ENCODE data around the gene GPRIN3. TPM values are rescaled to one million over a fixed set of nuclear protein-coding genes. Genes with fewer than 3 reads are reported as not detected.

GPRIN3 gene
- total and polyA plus RNA-seq, 2 experiments from 2014 or later: 0.01 TPM; not detected in 1

- no peak overlapping the region for H3K4me3 ChIP-seq
- H3K27ac ChIP-seq: no peak overlapping the region
- H3K9me3 ChIP-seq (ENCODE audit: low read depth): no peaks in the 10 kb centered on the region
- WGBS, 2 experiments (ENCODE audit: low coverage in 1 of 2, low lambda C conversion rate in 2 of 2, missing lambda C conversion rate in 2 of 2): 72 to 74% methylated on average over 1 of the region's 1 CpG
- H2AFZ ChIP-seq: no peak overlapping the region
- no peaks in the 10 kb centered on the region for H3K9me2 ChIP-seq (ENCODE audit: insufficient read depth)
- no peaks in the 10 kb centered on the region for H4K20me1 ChIP-seq (ENCODE audit: insufficient read depth)
- H3K27me3 ChIP-seq (replicated peaks; ENCODE audit: insufficient read depth): no peaks in the 10 kb centered on the region
- no peak overlapping the region for H3K4me2 ChIP-seq (ENCODE audit: unreplicated experiment)
- no peak overlapping the region for H3K9ac ChIP-seq
- TF ChIP-seq EZH2 (IDR thresholded peaks at IDR 0.05; ENCODE audit: insufficient read depth, poor library complexity, severe bottlenecking): no peak
- no peak for TF ChIP-seq EZH2phosphoT487 (IDR thresholded peaks at IDR 0.05; ENCODE audit: insufficient read depth, low read depth)
- DNase-seq: no peak
- in situ Hi-C loops (cut with MboI): no loop called here
- no peaks in the 10 kb centered on the region for H3K36me3 ChIP-seq (ENCODE audit: low read depth)
- H3K4me1 ChIP-seq (ENCODE audit: insufficient read depth): no peaks in the 10 kb centered on the region
- H3F3A ChIP-seq (ENCODE audit: insufficient read depth): no peaks in the 10 kb centered on the region
- no peaks in the 10 kb centered on the region for H3K79me2 ChIP-seq (ENCODE audit: insufficient read depth)
Observed at GRCh38 chr4:89352541-89352940, 44.9 kb upstream of the GPRIN3 start.

- TF ChIP-seq EZH2phosphoT487 (IDR thresholded peaks at IDR 0.05; ENCODE audit: insufficient read depth, low read depth): no peak
- TF ChIP-seq EZH2 (IDR thresholded peaks at IDR 0.05; ENCODE audit: insufficient read depth, poor library complexity, severe bottlenecking): no peak
- in situ Hi-C loops (cut with MboI): no loop called here
- Histone ChIP-seq H3K9me3 (ENCODE audit: low read depth) (no peaks in the 10 kb centered on the region), H3K27me3 (replicated peaks; ENCODE audit: insufficient read depth) (no peaks in the 10 kb centered on the region), H3K27ac (no peak overlapping the region), H3F3A (ENCODE audit: insufficient read depth) (no peaks in the 10 kb centered on the region), H2AFZ (no peak overlapping the region), H3K4me2 (ENCODE audit: unreplicated experiment) (no peak overlapping the region), H3K9ac (no peak overlapping the region), H4K20me1 (ENCODE audit: insufficient read depth) (no peaks in the 10 kb centered on the region), H3K4me3 (no peak overlapping the region), H3K79me2 (ENCODE audit: insufficient read depth) (no peaks in the 10 kb centered on the region), H3K36me3 (ENCODE audit: low read depth) (no peaks in the 10 kb centered on the region), H3K9me2 (ENCODE audit: insufficient read depth) (no peaks in the 10 kb centered on the region), H3K4me1 (ENCODE audit: insufficient read depth) (no peaks in the 10 kb centered on the region)
- 54 to 76% methylated on average over 2 of the region's 2 CpGs for WGBS, 2 experiments (ENCODE audit: low coverage in 1 of 2, low lambda C conversion rate in 2 of 2, missing lambda C conversion rate in 2 of 2)
- no peak for DNase-seq
Observed at GRCh38 chr4:89351201-89351600, 43.6 kb upstream of the GPRIN3 start.

GRCh38 chr4:89347363-89348025 is 39.9 kb upstream of the GPRIN3 start:
- Histone ChIP-seq H2AFZ (no peak overlapping the region), H3K4me2 (ENCODE audit: unreplicated experiment) (no peak overlapping the region), H3K27me3 (replicated peaks; ENCODE audit: insufficient read depth) (no peaks in the 10 kb centered on the region), H3K27ac (no peak overlapping the region), H3K36me3 (ENCODE audit: low read depth) (no peaks in the 10 kb centered on the region), H3K4me1 (ENCODE audit: insufficient read depth) (no peaks in the 10 kb centered on the region), H3F3A (ENCODE audit: insufficient read depth) (no peaks in the 10 kb centered on the region), H3K9me2 (ENCODE audit: insufficient read depth) (no peaks in the 10 kb centered on the region), H3K9me3 (ENCODE audit: low read depth) (no peaks in the 10 kb centered on the region), H3K4me3 (no peak overlapping the region), H3K9ac (no peak overlapping the region), H3K79me2 (ENCODE audit: insufficient read depth) (no peaks in the 10 kb centered on the region), H4K20me1 (ENCODE audit: insufficient read depth) (no peaks in the 10 kb centered on the region)
- in situ Hi-C loops (cut with MboI): no loop called here
- DNase-seq: no peak
- no peak for TF ChIP-seq EZH2phosphoT487 (IDR thresholded peaks at IDR 0.05; ENCODE audit: insufficient read depth, low read depth)
- TF ChIP-seq EZH2 (IDR thresholded peaks at IDR 0.05; ENCODE audit: insufficient read depth, poor library complexity, severe bottlenecking): no peak
- WGBS, 2 experiments (ENCODE audit: low coverage in 1 of 2, low lambda C conversion rate in 2 of 2, missing lambda C conversion rate in 2 of 2): 32 to 33% methylated on average over 2 of the region's 2 CpGs

GRCh38 chr4:89344571-89344970 is 37.0 kb upstream of the GPRIN3 start:
- Histone ChIP-seq H4K20me1 (ENCODE audit: insufficient read depth) (no peaks in the 10 kb centered on the region), H3K4me1 (ENCODE audit: insufficient read depth) (no peaks in the 10 kb centered on the region), H3K36me3 (ENCODE audit: low read depth) (no peaks in the 10 kb centered on the region), H3K79me2 (ENCODE audit: insufficient read depth) (no peaks in the 10 kb centered on the region), H3K4me2 (ENCODE audit: unreplicated experiment) (no peak overlapping the region), H3K9ac (no peak overlapping the region), H3K4me3 (no peak overlapping the region), H3K27ac (no peak overlapping the region), H3K27me3 (replicated peaks; ENCODE audit: insufficient read depth) (no peaks in the 10 kb centered on the region), H2AFZ (no peak overlapping the region), H3F3A (ENCODE audit: insufficient read depth) (no peaks in the 10 kb centered on the region), H3K9me2 (ENCODE audit: insufficient read depth) (no peaks in the 10 kb centered on the region), H3K9me3 (ENCODE audit: low read depth) (no peaks in the 10 kb centered on the region)
- in situ Hi-C loops (cut with MboI): no loop called here
- 62 to 64% methylated on average over 3 of the region's 3 CpGs for WGBS, 2 experiments (ENCODE audit: low coverage in 1 of 2, low lambda C conversion rate in 2 of 2, missing lambda C conversion rate in 2 of 2)
- TF ChIP-seq EZH2 (IDR thresholded peaks at IDR 0.05; ENCODE audit: insufficient read depth, poor library complexity, severe bottlenecking) (no peak), EZH2phosphoT487 (IDR thresholded peaks at IDR 0.05; ENCODE audit: insufficient read depth, low read depth) (no peak)
- DNase-seq: no peak

GRCh38 chr4:89338206-89338605 is 30.6 kb upstream of the GPRIN3 start:
- H3K9ac ChIP-seq: no peak overlapping the region
- no peak overlapping the region for H3K4me3 ChIP-seq
- no peaks in the 10 kb centered on the region for H3F3A ChIP-seq (ENCODE audit: insufficient read depth)
- no peaks in the 10 kb centered on the region for H3K9me3 ChIP-seq (ENCODE audit: low read depth)
- no peaks in the 10 kb centered on the region for H4K20me1 ChIP-seq (ENCODE audit: insufficient read depth)
- H3K36me3 ChIP-seq (ENCODE audit: low read depth): no peaks in the 10 kb centered on the region
- H3K4me1 ChIP-seq (ENCODE audit: insufficient read depth): no peaks in the 10 kb centered on the region
- no peak overlapping the region for H3K27ac ChIP-seq
- H3K79me2 ChIP-seq (ENCODE audit: insufficient read depth): no peaks in the 10 kb centered on the region
- H3K4me2 ChIP-seq (ENCODE audit: unreplicated experiment): no peak overlapping the region
- in situ Hi-C loops (cut with MboI): no loop called here
- no peak for DNase-seq
- TF ChIP-seq EZH2 (IDR thresholded peaks at IDR 0.05; ENCODE audit: insufficient read depth, poor library complexity, severe bottlenecking) (no peak), EZH2phosphoT487 (IDR thresholded peaks at IDR 0.05; ENCODE audit: insufficient read depth, low read depth) (no peak)
- 0 out of 2 replicates have a peak, but pooled peaks cover 6% of the 10 kb centered on the region for H3K27me3 ChIP-seq (replicated peaks; ENCODE audit: insufficient read depth)
- no peaks in the 10 kb centered on the region for H3K9me2 ChIP-seq (ENCODE audit: insufficient read depth)
- H2AFZ ChIP-seq: no peak overlapping the region

Data from GM23248 (cell line).